ENCODE measurements around the gene TTC34. TPM values are rescaled to one million over a fixed set of nuclear protein-coding genes. Genes with fewer than 3 reads are reported as not detected.

Gene TTC34
- polyA plus RNA-seq, 1 donor (not counting 4 experiments of a cell fraction or from before 2014, with no cell fraction given) = 0.04 TPM

- no peak for DNase-seq (ENCODE audit: low read depth, low spot score)
These were observed 163.9 kb downstream of the TTC34 start for GRCh38 chr1:2637442-2638145.

GRCh38 chr1:2636733-2637132 lies 164.8 kb downstream of the TTC34 start:
- H3K27me3 ChIP-seq (ENCODE audit: control insufficient read depth, extremely low read depth, insufficient read depth, low read length) = no peaks in the 10 kb centered on the region
- H3K27ac ChIP-seq (ENCODE audit: control insufficient read depth, insufficient read depth, low read length) = no peak overlapping the region
- H2AFZ ChIP-seq (ENCODE audit: control insufficient read depth, low read length) = no peak overlapping the region
- H3K9ac ChIP-seq (ENCODE audit: control insufficient read depth, extremely low read depth, insufficient read depth, low read length) = no peak overlapping the region
- DNase-seq (ENCODE audit: low read depth, low spot score) (peak; percentile 32), FAIRE-seq (no peak)
- no peaks in the 10 kb centered on the region for H3K79me2 ChIP-seq (ENCODE audit: control insufficient read depth, insufficient read depth, low read length)
- peaks cover 13% of the 10 kb centered on the region for H3K9me3 ChIP-seq (ENCODE audit: control insufficient read depth, low read depth, low read length)
- dilution Hi-C loops (cut with MboI; ENCODE audit: extremely low pct_ligation_motif_present, low sequenced_read_pairs) = no loop called here
- no peak overlapping the region for H3K4me3 ChIP-seq (ENCODE audit: control insufficient read depth in 2 of 3, extremely low read depth in 1 of 3, insufficient read depth in 2 of 3, low read depth in 1 of 3, low read length in 3 of 3)
- no peaks in the 10 kb centered on the region for H3K9me1 ChIP-seq (ENCODE audit: control insufficient read depth, extremely low read depth, insufficient read depth, low read length)
- H3K4me1 ChIP-seq (ENCODE audit: control insufficient read depth, extremely low read depth, insufficient read depth, low read length) = no peaks in the 10 kb centered on the region
- no peak overlapping the region for H3K4me2 ChIP-seq (ENCODE audit: control insufficient read depth, extremely low read depth, insufficient read depth, low read depth, low read length)
- TF ChIP-seq EZH2 (IDR thresholded peaks at IDR 0.05; ENCODE audit: low read length) (no peak), CTCF (optimal IDR thresholded peaks at IDR 0.05 in 1 of 3, IDR thresholded peaks at IDR 0.05 in 1 of 3, conservative IDR thresholded peaks at IDR 0.05 in 1 of 3; ENCODE audit: extremely low read depth in 1 of 3, insufficient read depth in 2 of 3, low read length in 3 of 3) (no peak)
- H4K20me1 ChIP-seq (ENCODE audit: control insufficient read depth, extremely low read depth, insufficient read depth, low read length) = no peaks in the 10 kb centered on the region
- no peaks in the 10 kb centered on the region for H3K36me3 ChIP-seq (ENCODE audit: control insufficient read depth in 2 of 2, extremely low read depth in 1 of 2, insufficient read depth in 2 of 2, low read length in 2 of 2)

More at GRCh38 chr1:2637442-2638145, 163.9 kb downstream of the TTC34 start:
- dilution Hi-C loops (cut with MboI; ENCODE audit: extremely low pct_ligation_motif_present, low sequenced_read_pairs) = no loop called here
- H2AFZ ChIP-seq (ENCODE audit: control insufficient read depth, low read length) = no peak overlapping the region
- H3K4me1 ChIP-seq (ENCODE audit: control insufficient read depth, extremely low read depth, insufficient read depth, low read length) = no peaks in the 10 kb centered on the region
- H3K4me3 ChIP-seq (ENCODE audit: control insufficient read depth in 2 of 3, extremely low read depth in 1 of 3, insufficient read depth in 2 of 3, low read depth in 1 of 3, low read length in 3 of 3) = no peak overlapping the region
- H3K79me2 ChIP-seq (ENCODE audit: control insufficient read depth, insufficient read depth, low read length) = no peaks in the 10 kb centered on the region
- H3K36me3 ChIP-seq (ENCODE audit: control insufficient read depth in 2 of 2, extremely low read depth in 1 of 2, insufficient read depth in 2 of 2, low read length in 2 of 2) = no peaks in the 10 kb centered on the region
- no peak for TF ChIP-seq CTCF (optimal IDR thresholded peaks at IDR 0.05 in 1 of 3, IDR thresholded peaks at IDR 0.05 in 1 of 3, conservative IDR thresholded peaks at IDR 0.05 in 1 of 3; ENCODE audit: extremely low read depth in 1 of 3, insufficient read depth in 2 of 3, low read length in 3 of 3)
- TF ChIP-seq EZH2 (IDR thresholded peaks at IDR 0.05; ENCODE audit: low read length) = no peak
- H3K27ac ChIP-seq (ENCODE audit: control insufficient read depth, insufficient read depth, low read length) = no peak overlapping the region
- no peaks in the 10 kb centered on the region for H3K27me3 ChIP-seq (ENCODE audit: control insufficient read depth, extremely low read depth, insufficient read depth, low read length)
- no peak for FAIRE-seq
- peaks cover 13% of the 10 kb centered on the region for H3K9me3 ChIP-seq (ENCODE audit: control insufficient read depth, low read depth, low read length)
- no peak overlapping the region for H3K9ac ChIP-seq (ENCODE audit: control insufficient read depth, extremely low read depth, insufficient read depth, low read length)
- H3K4me2 ChIP-seq (ENCODE audit: control insufficient read depth, extremely low read depth, insufficient read depth, low read depth, low read length) = no peak overlapping the region
- no peaks in the 10 kb centered on the region for H3K9me1 ChIP-seq (ENCODE audit: control insufficient read depth, extremely low read depth, insufficient read depth, low read length)
- H4K20me1 ChIP-seq (ENCODE audit: control insufficient read depth, extremely low read depth, insufficient read depth, low read length) = no peaks in the 10 kb centered on the region
